Retinal pigment epithelial cell (primary cell): ENCODE data around the gene PRKN.
"Not testable (repeated sequence)": the region's sequence is repeated elsewhere in the genome, so short reads cannot be mapped to it uniquely, and the experiment has no call there.

Experiments
- DNase-seq: peaks from one replicate; pipeline ENCODE4 v3.0.0-alpha.2; 2010; ENCODE audit warnings: low read depth
- H3K4me3 ChIP-seq: 2 replicates; pipeline ENCODE4 v1.5.1; 2011; ENCODE audit warnings: mild to moderate bottlenecking, low read length, control low read depth, moderate library complexity
- CTCF ChIP-seq: conservative IDR thresholded peaks from 2 replicates; pipeline ENCODE4 v1.5.1; 2011; ENCODE audit warnings: low read depth, low read length, control low read depth, inconsistent platforms

PRKN gene

GRCh38 chr6:162543221-162543620 lies 184.3 kb downstream of the PRKN start:
- TF ChIP-seq CTCF, result no peak
- no peak overlapping the region for H3K4me3 ChIP-seq
- no peak for DNase-seq

GRCh38 chr6:162541019-162541601 lies 186.5 kb downstream of the PRKN start:
- DNase-seq, result no peak
- no peak overlapping the region for H3K4me3 ChIP-seq
- TF ChIP-seq CTCF, result no peak

- no peak overlapping the region for H3K4me3 ChIP-seq
- no peak for DNase-seq
- no peak for TF ChIP-seq CTCF
Observed at GRCh38 chr6:162539321-162539720, 188.2 kb downstream of the PRKN start.

- no peak for DNase-seq
- no peak overlapping the region for H3K4me3 ChIP-seq
- no peak for TF ChIP-seq CTCF
Observed at GRCh38 chr6:162538643-162539064, 188.9 kb downstream of the PRKN start.

GRCh38 chr6:162533009-162533400 lies 194.6 kb downstream of the PRKN start:
- no peak overlapping the region for H3K4me3 ChIP-seq
- no peak for TF ChIP-seq CTCF
- DNase-seq, result no peak

- no peak overlapping the region for H3K4me3 ChIP-seq
- TF ChIP-seq CTCF, result no peak
- no peak for DNase-seq
Observed at GRCh38 chr6:162532283-162533008, 195.1 kb downstream of the PRKN start.

- DNase-seq, H3K4me3 ChIP-seq: not testable (repeated sequence)
Observed at GRCh38 chr6:162531391-162531790, 196.2 kb downstream of the PRKN start.
